CD4-positive, alpha-beta T cell treated with Interleukin-10 for 1 hour (primary cell): Measurements from ENCODE around the gene RSPH9.

Source experiments
- DNase-seq: peaks from one replicate; pipeline ENCODE4 v3.0.0-alpha.2; 2020

RSPH9 gene

GRCh38 chr6:43714311-43715055 is 69.6 kb downstream of the RSPH9 start:
- DNase-seq: no peak

GRCh38 chr6:43715056-43715788 is 70.4 kb downstream of the RSPH9 start:
- DNase-seq: no peak

GRCh38 chr6:43716099-43716498 is 71.3 kb downstream of the RSPH9 start:
- no peak for DNase-seq

- DNase-seq: no peak
Observed at GRCh38 chr6:43717389-43717788, 72.6 kb downstream of the RSPH9 start.

- DNase-seq: no peak
Observed at GRCh38 chr6:43717822-43718221, 73.0 kb downstream of the RSPH9 start.

- no peak for DNase-seq
Observed at GRCh38 chr6:43718387-43719105, 73.7 kb downstream of the RSPH9 start.

- DNase-seq: no peak
Observed at GRCh38 chr6:43719511-43719910, 74.7 kb downstream of the RSPH9 start.

- no peak for DNase-seq
Observed at GRCh38 chr6:43720999-43721398, 76.2 kb downstream of the RSPH9 start.
